HG03196 (cell line): ENCODE results near the gene PDE10A.
"Not testable (repeated sequence)": the region's sequence is repeated elsewhere in the genome, so short reads cannot be mapped to it uniquely, and the experiment has no call there.

Source experiments
- ATAC-seq: cut with Tn5 transposase; IDR thresholded peaks from one replicate; pipeline ENCODE4 v1.9.1; 2021; ENCODE audit not compliant: unreplicated experiment

The PDE10A gene

DNA sequence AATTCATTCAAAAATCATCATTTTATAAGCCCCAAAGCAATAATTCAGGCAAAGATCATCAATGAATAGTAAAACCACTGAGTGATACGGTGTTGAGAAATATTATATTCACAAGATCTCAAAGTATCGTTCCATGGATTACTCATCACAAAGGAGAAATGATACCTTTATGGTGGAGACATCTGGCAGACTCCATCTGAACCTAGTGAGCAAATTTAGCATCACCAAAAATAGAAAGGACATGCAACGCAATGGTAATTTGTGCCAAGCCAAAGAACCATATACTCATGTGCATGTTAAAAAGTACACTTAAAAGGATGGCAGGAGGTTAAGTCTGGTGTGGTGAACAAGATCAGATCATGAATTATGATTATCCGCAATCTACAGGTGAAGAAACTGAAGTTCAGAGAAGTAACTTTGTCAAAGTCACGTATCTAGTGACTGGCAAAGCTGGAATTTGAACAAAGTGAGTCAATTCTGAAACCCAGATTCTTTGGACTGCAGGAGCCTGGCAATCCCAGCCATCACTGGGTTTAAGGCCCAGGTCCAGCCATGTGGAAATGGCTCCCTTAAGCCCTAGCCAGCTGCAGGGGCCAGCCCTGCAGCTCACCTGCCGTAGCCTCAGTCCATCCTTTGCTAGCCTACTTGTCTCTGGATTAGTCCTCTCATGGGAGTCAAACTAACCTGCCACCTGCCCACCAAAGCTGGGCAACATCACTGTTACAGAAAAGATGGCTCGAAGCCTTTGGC, 68.3 kb downstream of the PDE10A start:
- ATAC-seq: no peak

DNA sequence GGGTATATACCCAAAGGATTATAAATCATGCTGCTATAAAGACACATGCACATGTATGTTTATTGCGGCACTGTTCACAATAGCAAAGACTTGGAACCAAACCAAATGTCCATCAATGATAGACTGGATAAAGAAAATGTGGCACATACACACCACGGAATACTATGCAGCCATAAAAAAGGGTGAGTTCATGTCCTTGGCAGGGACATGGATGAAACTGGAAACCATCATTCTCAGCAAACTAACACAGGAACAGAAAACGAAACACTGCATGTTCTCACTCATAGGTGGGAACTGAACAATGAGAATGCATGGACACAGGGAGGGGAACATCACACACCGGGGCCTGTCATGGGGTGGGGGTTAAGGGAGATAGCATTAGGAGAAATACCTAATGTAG, 70.1 kb downstream of the PDE10A start:
- not testable (repeated sequence) for ATAC-seq

GRCh38 chr6:165588515-165588914, 74.5 kb downstream of the PDE10A start:
- no peak for ATAC-seq

DNA sequence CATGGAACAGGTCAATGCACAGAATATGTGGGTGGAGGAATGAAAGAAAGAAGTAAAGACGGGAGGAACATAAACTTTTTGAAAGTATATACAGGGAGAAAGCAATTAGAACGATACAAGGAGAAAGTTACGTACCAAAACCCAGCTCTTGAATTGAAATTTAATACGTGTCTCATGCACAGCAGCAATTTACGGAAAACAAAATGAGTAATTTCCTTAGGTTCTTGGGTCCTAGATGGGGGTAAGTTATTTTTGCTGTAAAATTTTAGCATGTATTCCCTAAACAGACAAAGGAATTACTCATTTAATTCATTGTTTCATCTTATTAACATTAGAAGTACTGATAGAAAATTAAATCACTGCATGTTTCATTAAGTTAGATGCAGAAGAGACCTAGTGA, 75.8 kb downstream of the PDE10A start:
- no peak for ATAC-seq

DNA sequence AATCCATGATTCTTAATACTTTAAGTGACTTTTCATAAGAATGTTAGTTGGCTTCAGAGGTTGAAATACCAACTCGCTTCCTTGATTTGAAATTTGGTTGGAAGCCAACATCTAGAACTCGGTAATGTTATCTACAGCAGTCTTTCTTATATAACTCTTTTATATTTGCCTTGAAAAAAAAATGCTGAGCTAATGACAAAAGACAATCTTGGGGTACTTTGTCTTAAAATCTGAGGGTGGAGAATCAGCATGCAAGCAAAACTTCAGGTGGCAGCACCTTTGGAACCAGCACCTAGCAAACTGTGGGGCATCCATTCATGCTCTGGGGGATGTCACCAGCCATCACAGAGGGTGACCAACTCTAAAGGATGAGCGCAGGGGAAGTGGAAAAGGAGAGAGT, 76.3 kb downstream of the PDE10A start:
- no peak for ATAC-seq

DNA sequence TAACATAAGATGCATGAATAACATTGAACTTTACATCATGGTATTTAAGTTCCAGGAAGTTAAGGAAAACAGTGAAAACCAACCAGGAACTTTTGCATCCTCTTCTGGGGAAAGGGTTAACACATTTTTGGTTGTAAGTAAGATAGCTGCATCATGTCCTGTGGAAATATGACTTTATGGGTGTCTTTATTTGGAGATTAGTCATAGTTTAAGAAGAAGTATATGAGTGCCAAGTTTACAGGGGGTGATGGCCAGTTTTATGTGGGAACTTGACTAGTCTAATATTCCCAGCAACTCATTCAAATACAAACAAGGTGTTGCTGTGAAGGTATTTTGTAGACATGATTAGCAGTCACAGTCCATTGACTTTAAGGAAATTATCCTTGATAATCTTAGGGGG, 78.0 kb downstream of the PDE10A start:
- ATAC-seq: no peak

GRCh38 chr6:165584541-165584940, 78.5 kb downstream of the PDE10A start:
- no peak for ATAC-seq

GRCh38 chr6:165581678-165582077, 81.4 kb downstream of the PDE10A start:
- no peak for ATAC-seq

DNA sequence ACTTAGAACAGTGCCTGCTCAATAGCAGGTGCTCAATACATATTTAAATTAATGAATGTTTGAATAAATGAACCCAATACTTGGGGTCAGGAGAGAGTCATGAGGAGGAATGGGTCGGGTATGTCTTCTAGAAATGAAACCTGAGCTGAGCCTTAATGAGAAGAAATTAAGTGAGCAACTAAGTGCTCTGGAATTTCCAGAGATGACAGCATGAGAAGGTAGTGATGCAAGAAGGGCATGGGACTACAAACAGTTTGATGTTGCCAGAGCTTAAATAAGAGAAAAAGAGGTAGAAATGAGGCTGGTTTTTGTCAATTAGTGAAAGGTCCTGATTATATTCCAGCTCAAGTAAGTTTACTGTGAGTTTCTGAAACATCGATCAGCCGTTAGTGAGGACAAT, 82.9 kb downstream of the PDE10A start:
- ATAC-seq: no peak

- ATAC-seq: no peak
Measured at GRCh38 chr6:165579151-165579550, 83.9 kb downstream of the PDE10A start.

DNA sequence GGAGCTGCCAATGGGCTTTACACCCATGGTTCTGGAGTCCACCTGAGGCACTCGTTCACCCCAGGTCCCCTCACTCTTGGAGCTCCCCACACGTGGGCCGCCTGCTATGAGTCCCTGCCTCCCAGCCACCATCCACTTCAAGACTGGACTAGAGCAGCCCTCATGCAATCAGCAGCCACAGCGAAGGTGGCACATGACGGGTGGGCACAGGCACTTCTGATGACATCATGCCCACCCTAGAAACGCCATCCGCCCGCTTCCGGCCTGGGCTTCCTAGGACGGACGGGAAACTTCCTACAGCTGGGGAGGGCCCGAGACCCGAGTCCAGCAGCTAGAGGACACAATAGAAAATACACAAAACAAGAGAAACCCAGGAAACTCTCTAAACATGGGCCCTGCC, 85.5 kb downstream of the PDE10A start:
- ATAC-seq: no peak

DNA sequence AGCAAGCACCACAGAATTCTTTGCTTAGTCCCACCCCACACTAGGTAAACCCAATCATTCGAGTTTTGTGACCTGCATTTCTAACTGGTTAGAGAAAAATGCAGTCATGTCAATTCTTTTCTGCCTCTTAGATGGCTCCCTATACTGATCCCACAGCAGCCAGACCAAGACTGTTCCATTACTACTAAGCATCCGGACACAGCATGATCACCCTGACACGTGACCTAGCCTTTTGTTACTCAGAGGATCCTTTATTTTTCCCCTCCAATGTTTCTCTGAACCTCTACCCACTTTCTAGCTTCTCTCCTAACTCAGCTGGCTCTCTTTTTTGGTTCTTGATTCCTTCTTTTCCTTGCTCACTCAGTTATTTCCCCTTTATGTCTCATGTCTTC, 87.9 kb downstream of the PDE10A start:
- ATAC-seq: peak; percentile 7

GRCh38 chr6:165574220-165575157, 88.6 kb downstream of the PDE10A start:
- ATAC-seq: peak; percentile 56

DNA sequence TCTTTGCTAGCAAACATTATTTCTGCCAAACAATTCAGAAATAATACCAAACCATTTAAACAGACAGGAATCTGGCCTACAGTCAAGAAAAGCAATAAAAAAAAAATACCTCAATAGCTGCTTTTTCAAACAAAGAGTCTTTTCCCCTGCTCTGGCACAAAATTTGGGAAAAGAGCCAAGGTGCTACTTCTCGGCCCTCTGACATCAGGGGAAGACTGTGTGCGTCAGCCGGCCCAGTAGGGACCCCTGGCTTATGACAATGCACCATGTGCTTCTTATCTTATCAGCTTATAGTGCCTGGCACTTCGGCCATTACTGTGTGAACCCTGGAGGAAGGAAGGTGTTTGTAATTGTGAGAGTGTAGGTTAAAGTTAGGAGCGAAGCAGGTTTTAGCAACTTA, 89.4 kb downstream of the PDE10A start:
- no peak for ATAC-seq

DNA sequence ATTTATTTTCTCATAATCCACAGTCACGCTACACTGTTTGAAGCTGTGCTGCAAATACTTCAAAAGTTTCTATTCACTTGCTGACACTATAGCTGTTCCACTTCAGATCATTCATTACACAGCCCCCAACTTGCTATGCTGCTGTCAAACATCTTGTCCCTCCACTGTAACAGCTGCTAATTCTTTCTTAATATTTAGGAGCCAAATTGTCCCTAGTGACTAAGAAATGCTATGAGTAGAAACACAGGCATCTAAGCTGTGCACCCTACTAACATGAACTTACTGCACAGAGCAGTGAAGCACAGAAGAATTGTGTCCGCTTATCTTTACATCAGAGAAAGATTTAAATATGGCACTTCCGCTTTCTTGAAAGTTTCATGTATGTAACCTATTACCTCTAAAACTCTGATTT, 91.3 kb downstream of the PDE10A start:
- peak; percentile 81 for ATAC-seq

GRCh38 chr6:165571068-165571682, 91.9 kb downstream of the PDE10A start:
- no peak for ATAC-seq

- no peak for ATAC-seq
Measured at GRCh38 chr6:165568326-165568725, 94.7 kb downstream of the PDE10A start.

DNA sequence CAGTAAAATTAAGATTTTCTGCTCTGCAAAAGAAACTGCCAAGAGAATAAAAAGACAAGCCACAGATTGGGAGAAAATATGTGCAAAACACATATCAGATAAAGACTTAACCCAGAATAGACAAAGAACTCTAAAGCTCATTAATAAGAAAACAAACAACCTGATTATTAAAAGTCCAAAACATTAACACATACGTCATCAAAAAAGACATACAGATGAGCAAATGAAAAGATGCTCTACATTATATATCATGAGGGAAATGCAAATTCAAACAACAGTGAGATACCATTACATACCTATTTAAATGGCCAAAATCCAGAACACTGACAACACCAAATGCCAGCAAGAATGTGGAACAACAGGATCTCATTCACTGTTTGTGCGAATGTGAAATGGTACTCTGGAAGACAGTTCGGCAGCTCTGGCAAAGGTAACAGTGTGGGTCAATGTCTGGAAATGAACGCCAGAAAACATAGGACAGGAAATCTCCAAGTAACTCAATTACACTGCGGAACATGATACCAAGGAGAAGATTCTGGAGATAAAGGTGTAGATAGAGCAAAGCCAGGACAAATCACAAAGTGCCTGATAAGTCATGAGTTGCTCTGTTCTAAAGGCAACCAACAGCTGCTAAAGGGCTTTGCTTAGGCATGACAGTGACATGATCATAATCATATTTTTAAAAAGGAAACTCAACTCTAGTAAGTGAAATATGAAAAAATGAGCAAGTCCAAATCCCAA, 96.8 kb downstream of the PDE10A start:
- no peak for ATAC-seq

- no peak for ATAC-seq
Measured at GRCh38 chr6:165562421-165563090, 100.5 kb downstream of the PDE10A start.

DNA sequence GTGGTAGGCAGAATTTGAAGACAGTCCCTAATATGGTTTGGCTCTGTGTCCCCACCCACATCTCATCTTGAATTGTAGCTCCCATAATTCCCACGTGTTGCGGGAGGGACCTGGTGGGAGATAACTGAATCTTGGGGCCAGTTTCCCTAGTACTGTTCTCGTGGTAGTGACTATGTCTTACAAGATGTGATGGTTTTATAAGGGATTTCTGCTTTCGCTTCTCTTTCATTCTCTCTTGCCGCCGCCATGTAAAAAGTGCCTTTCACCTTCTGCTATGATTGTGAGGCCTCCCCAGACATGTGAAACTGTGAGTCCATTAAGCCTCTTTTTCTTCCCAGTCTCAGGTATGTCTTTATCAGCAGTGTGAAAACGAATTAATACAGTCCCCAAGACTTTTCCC, 103.4 kb downstream of the PDE10A start:
- no peak for ATAC-seq
